ENCODE results near the gene NGEF. TPM values are rescaled to one million over a fixed set of nuclear protein-coding genes. Genes with fewer than 3 reads are reported as not detected.

Gene NGEF
- total RNA-seq, 4 donors from 2014 or later = 4.0 to 16.5 (median 6.2) TPM

- Histone ChIP-seq H3K4me1 (peaks cover 0 to 10% (median 0%) of the 10 kb centered on the region in 3 donors), H3K36me3 (no peaks in the 10 kb centered on the region), H3K9me3 (no peaks in the 10 kb centered on the region), H3K27me3 (no peaks in the 10 kb centered on the region), H3K27ac (no peak overlapping the region), H3K4me3 (no peak overlapping the region)
- intact Hi-C loops (cut with DNase I) = no loop called here
- 83 to 90% methylated on average over 3 to 12 of the region's 14 CpGs for WGBS, 2 donors
- no peak for DNase-seq
- no peak for TF ChIP-seq CTCF (IDR thresholded peaks at IDR 0.05)
- no peak for TF ChIP-seq POLR2A (IDR thresholded peaks at IDR 0.05)
These were observed 10.8 kb upstream of the NGEF start for GRCh38 chr2:233023761-233024410.

DNA sequence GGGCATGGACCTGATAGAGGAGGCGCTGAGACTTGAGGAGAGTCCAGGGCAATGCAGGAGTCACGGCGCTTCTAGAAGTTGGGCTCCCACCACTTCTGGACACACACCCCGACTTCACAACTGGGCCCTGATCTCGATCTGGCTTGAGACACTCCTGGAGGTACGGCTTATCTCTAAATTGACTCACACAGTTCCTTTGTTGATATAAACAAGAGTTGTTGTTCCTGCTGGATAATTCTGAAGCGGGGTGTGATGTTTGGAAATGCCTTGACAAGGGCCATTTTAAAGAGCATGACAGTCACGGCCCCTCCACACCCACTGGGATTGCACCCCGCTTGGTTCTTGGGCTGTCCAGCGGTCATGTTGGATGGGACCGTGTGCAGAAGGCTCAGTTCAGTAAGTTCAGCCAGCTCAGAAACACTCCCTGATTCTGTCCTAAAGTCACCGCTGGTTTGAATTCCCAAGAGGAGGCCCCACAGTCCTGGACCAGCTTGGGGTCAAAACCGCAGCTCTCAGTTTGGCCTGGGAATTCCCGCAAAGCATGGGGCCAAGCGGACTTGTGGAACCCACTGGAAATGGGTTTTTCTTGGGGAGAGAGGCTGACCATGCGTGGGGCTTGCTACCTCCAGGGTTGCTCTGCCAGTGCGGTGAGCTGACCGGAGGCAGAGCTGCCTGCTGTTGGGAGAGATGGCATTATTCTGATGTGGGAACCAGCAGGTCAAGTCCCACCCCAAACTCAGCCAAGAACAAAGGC lies 10.1 kb upstream of the NGEF start:
- no peak overlapping the region for H3K4me3 ChIP-seq
- 83% methylated on average over 2 to 7 of the region's 18 CpGs for WGBS, 2 donors
- H3K27me3 ChIP-seq = no peaks in the 10 kb centered on the region
- TF ChIP-seq POLR2A (IDR thresholded peaks at IDR 0.05) (no peak), CTCF (IDR thresholded peaks at IDR 0.05) (no peak)
- H3K36me3 ChIP-seq = no peaks in the 10 kb centered on the region
- peaks cover 0 to 10% (median 0%) of the 10 kb centered on the region in 3 donors for H3K4me1 ChIP-seq
- intact Hi-C loops (cut with DNase I) = no loop called here
- DNase-seq = no peak
- H3K9me3 ChIP-seq = no peaks in the 10 kb centered on the region
- no peak overlapping the region for H3K27ac ChIP-seq

- no peak overlapping the region for H3K4me3 ChIP-seq
- no peaks in the 10 kb centered on the region for H3K27me3 ChIP-seq
- no peaks in the 10 kb centered on the region for H3K36me3 ChIP-seq
- DNase-seq = no peak
- 93 to 100% methylated on average over 2 of the region's 8 CpGs for WGBS, 2 donors
- intact Hi-C loops (cut with DNase I) = no loop called here
- H3K27ac ChIP-seq = no peak overlapping the region
- H3K9me3 ChIP-seq = no peaks in the 10 kb centered on the region
- TF ChIP-seq CTCF (IDR thresholded peaks at IDR 0.05) (no peak), POLR2A (IDR thresholded peaks at IDR 0.05) (no peak)
- H3K4me1 ChIP-seq = peaks cover 0 to 10% (median 0%) of the 10 kb centered on the region in 3 donors
These were observed 9.5 kb upstream of the NGEF start for GRCh38 chr2:233022561-233022960.

DNA sequence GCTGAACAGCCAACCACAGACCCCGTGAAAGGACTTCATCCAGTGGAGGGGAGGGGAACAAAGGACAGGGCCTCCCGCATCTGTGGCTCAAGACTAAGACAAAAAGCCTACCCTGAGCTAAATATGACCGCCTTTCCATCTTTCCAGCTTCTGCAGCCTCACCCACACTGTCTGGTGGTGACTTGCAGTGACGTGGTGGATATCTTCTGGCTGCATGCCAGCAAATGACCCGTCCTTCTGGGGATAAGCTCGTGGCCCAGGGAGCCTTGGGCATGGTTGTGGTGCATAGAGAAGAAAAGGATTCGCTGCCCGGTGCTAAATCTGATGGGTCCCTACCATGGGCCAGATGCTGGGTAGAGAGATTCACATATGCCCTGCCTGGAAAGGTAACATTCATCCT lies 8.7 kb upstream of the NGEF start:
- DNase-seq = no peak
- WGBS, 2 donors = 71 to 91% methylated on average over 4 to 8 of the region's 8 CpGs
- intact Hi-C loops (cut with DNase I) = no loop called here

More for the DNA sequence above, 8.7 kb upstream of the NGEF start:
- Histone ChIP-seq H3K4me1 (peaks cover 0 to 10% (median 0%) of the 10 kb centered on the region in 3 donors), H3K27ac (peak overlapping the region in 2 of 4 donors; percentile 30 to 56), H3K36me3 (no peaks in the 10 kb centered on the region), H3K9me3 (no peaks in the 10 kb centered on the region), H3K4me3 (no peak overlapping the region), H3K27me3 (no peaks in the 10 kb centered on the region)
- TF ChIP-seq POLR2A (IDR thresholded peaks at IDR 0.05) = no peak
- no peak for TF ChIP-seq CTCF (IDR thresholded peaks at IDR 0.05)
